Upper lobe of left lung (tissue), 6 donors: ENCODE data around the gene GSK3A. TPM values are rescaled to one million over a fixed set of nuclear protein-coding genes. Genes with fewer than 3 reads are reported as not detected.

Source experiments
- ATAC-seq, 2 donors: fragments of 200-7000 bp; cut with Tn5 transposase; one replicate each; pipeline ENCODE4 v1.9.1; 2022; ENCODE audit warnings: mild to moderate bottlenecking in 2 of 2, moderate library complexity in 2 of 2; ENCODE audit not compliant: low FRiP score in 2 of 2
- DNase-seq, 2 donors: peaks; one replicate each; pipeline ENCODE4 v3.0.0-alpha.2; 2019 to 2020
- H3K27ac ChIP-seq, 4 donors: fragments of 200-600 bp; sonication (generic); one replicate each; pipeline ENCODE4 v1.5.1; 2016 to 2019
- H3K27me3 ChIP-seq, 4 donors: fragments of 200-600 bp; sonication (generic); one replicate each; pipeline ENCODE4 v1.5.1; 2017 to 2019
- H3K36me3 ChIP-seq, 4 donors: fragments of 200-600 bp; sonication (generic); one replicate each; pipeline ENCODE4 v1.5.1; 2016 to 2019
- H3K4me1 ChIP-seq, 4 donors: fragments of 200-600 bp; sonication (generic); one replicate each; pipeline ENCODE4 v1.5.1; 2018 to 2019
- H3K4me3 ChIP-seq, 4 donors: fragments of 200-600 bp; sonication (generic); one replicate each; pipeline ENCODE4 v1.5.1; 2017 to 2019; ENCODE audit warnings: mild to moderate bottlenecking in 2 of 4, moderate library complexity in 1 of 4
- H3K9me3 ChIP-seq, 4 donors: fragments of 200-600 bp; sonication (generic); one replicate each; pipeline ENCODE4 v1.5.1; 2018 to 2019
- CTCF ChIP-seq, 6 experiments: fragments of 450-650 bp in 4 of 6; fragments of 200-600 bp in 2 of 6; sonication (generic) in 2 of 6; IDR thresholded peaks; one replicate each; pipeline ENCODE4 v1.5.1; 2016 to 2019; ENCODE audit warnings: antibody characterized with exemption in 6 of 6
- EP300 ChIP-seq, 4 donors: sonication (generic); formaldehyde crosslinking; IDR thresholded peaks; one replicate each; pipeline ENCODE4 v1.5.1; 2017; ENCODE audit warnings: antibody characterized with exemption in 4 of 4, control low read depth in 2 of 4
- POLR2A ChIP-seq, 4 donors: fragments of 450-650 bp; IDR thresholded peaks; one replicate each; pipeline ENCODE4 v1.5.1; 2016 to 2017; ENCODE audit warnings: antibody characterized with exemption in 4 of 4, mild to moderate bottlenecking in 2 of 4
- POLR2AphosphoS5 ChIP-seq, 2 donors: sonication (generic); formaldehyde crosslinking; IDR thresholded peaks; one replicate each; pipeline ENCODE4 v1.5.1; 2017; ENCODE audit warnings: antibody characterized with exemption in 2 of 2
- WGBS, 2 donors: methylation state at CpG; one replicate each; pipeline ENCODE4 v1.1.5; 2017 to 2018; 5-methylcytosine and 5-hydroxymethylcytosine counted together
- total RNA-seq, 6 donors: library from RNA; depleted of rRNA in 4 of 6; stranded (reverse); fragments of >200 nt in 4 of 6; gene quantifications; one replicate each; pipeline versions ENCODE4 v1.1.0 to v1.2.1, GENCODE V29; 2016 to 2021
- donor health status: DM: no; HTN: no; CAD: no; lungs with moderate emphysema.
- donor health status: DM: no; HTN: yes; CAD: no; lungs with severe emphysema.

The GSK3A gene
- total RNA-seq, 6 donors from 2014 or later: 33.2 to 46.9 (median 39.1) TPM

DNA sequence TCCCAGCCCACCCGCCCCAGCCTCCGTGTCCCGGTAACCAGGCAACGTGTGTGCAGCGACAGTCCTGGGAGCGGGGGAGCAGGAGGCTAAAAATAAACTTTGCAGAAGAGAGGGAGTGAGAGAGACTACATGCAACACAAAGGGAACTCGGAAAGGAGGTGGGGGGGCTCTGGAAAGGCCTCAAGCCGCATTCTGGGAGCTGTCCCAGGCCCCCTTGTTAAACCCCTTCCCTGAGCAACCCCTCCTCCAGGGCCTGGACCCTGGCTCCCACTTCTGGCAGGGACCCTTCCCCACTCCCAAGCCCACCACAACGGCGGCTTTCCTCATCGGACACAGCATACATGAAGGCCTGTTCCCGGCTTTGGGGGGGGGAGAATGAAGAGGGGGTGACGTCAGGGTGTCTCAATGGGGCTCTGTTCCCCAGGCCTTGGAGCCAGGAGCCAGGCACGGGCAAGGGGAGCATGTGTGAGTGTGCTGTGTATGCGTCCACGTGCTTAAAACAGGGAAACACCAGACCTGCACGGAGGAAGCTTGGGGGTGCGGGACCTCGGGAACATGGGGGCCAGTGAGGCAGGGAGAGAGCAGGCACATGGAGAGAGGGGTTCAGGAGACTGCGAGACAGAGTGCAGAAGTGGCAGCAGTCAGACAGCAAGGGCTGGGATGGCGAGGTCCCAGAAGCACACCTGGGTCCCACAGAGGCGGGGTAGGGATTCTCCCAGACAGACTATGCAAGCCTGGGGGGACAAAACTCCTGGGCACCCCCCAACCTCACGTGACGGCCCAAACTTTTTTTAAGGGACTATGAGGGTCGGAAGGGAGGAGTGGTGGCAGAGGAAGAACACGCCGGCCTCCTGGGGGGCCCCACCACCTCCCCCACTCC lies 10.2 kb upstream of the GSK3A start:
- ATAC-seq (peak in 1 of 2 donors; percentile 25), DNase-seq (peak in 1 of 2 donors; percentile 60)
- H3K9me3 ChIP-seq: no peaks in the 10 kb centered on the region
- TF ChIP-seq POLR2A (IDR thresholded peaks at IDR 0.05) (no peak), CTCF (IDR thresholded peaks at IDR 0.05) (no peak), POLR2AphosphoS5 (IDR thresholded peaks at IDR 0.05) (no peak), EP300 (IDR thresholded peaks at IDR 0.05) (no peak)
- peak overlapping the region; percentile 98 to 100 (median 100) for H3K27ac ChIP-seq
- H3K27me3 ChIP-seq: no peaks in the 10 kb centered on the region
- H3K36me3 ChIP-seq: peaks cover 0 to 22% (median 19%) of the 10 kb centered on the region in 4 donors
- peak overlapping the region; percentile 50 to 100 (median 76) for H3K4me3 ChIP-seq
- 5 to 8% methylated on average over 27 of the region's 27 CpGs for WGBS, 2 donors
- H3K4me1 ChIP-seq: peaks cover 42 to 67% (median 55%) of the 10 kb centered on the region in 4 donors

GRCh38 chr19:42251572-42252358 lies 9.4 kb upstream of the GSK3A start:
- Histone ChIP-seq H3K4me3 (peak overlapping the region in 2 of 4 donors; percentile 90 to 100), H3K27me3 (no peaks in the 10 kb centered on the region), H3K36me3 (peaks cover 0 to 27% (median 19%) of the 10 kb centered on the region in 4 donors), H3K4me1 (peaks cover 42 to 67% (median 56%) of the 10 kb centered on the region in 4 donors), H3K9me3 (no peaks in the 10 kb centered on the region), H3K27ac (peak overlapping the region; percentile 98 to 100 (median 100))
- WGBS, 2 donors: 67 to 68% methylated on average over 4 of the region's 4 CpGs
- DNase-seq (no peak), ATAC-seq (no peak)
- no peak for TF ChIP-seq EP300 (IDR thresholded peaks at IDR 0.05)
- no peak for TF ChIP-seq CTCF (IDR thresholded peaks at IDR 0.05)
- TF ChIP-seq POLR2AphosphoS5 (IDR thresholded peaks at IDR 0.05): no peak
- TF ChIP-seq POLR2A (IDR thresholded peaks at IDR 0.05): no peak

DNA sequence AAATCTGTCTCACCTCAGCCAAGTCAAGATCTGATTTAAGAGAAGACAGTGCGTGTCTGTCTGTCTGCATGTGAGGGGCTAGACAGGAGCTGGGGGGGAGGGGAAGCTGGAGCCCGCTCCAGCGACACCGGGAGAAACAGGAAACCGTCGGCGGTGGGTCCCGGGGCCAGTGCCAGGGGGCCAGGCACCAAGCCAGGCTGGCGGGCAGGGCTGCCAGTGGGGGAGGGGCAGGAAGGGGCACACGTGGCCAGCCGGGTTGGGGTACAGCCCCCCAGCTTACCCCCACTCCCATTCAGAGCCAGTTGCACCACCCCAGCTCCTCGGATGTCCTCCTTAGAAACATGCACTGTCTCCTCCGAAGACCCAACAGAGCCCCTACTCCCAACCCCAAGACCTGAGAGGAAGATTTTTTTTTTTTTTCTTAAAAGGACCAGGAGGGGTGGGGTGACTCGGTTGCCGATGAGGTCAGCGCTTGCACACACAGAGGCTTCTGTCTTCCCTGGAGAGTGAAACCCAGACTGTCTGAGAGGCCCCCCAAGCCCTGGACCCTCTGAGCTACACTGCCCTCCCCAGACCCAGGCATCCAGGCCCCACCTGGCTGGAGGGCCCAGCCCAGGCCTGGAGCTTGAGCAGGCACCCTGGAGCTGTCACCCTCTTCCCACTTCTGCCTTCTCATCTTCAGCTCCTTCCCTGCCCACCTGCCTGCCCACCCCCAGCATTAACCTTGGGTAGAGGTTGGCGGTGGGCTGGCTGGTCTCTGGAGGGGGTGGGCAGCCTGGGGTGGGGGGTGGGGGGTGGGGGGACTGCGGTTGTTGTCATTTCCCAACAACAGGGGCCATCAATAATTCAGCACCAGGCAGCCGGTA lies 8.5 kb upstream of the GSK3A start:
- TF ChIP-seq POLR2A (IDR thresholded peaks at IDR 0.05) (no peak), EP300 (IDR thresholded peaks at IDR 0.05) (no peak), POLR2AphosphoS5 (IDR thresholded peaks at IDR 0.05) (no peak), CTCF (IDR thresholded peaks at IDR 0.05) (no peak)
- 17 to 24% methylated on average over 16 to 18 of the region's 19 CpGs for WGBS, 2 donors
- H3K36me3 ChIP-seq: peaks cover 0 to 27% (median 19%) of the 10 kb centered on the region in 4 donors
- H3K9me3 ChIP-seq: no peaks in the 10 kb centered on the region
- no peaks in the 10 kb centered on the region for H3K27me3 ChIP-seq
- peak overlapping the region in 1 of 4 donors; percentile 90 for H3K4me3 ChIP-seq
- ATAC-seq (no peak), DNase-seq (peak in 1 of 2 donors; percentile 86)
- H3K4me1 ChIP-seq: peaks cover 34 to 65% (median 56%) of the 10 kb centered on the region in 4 donors
- H3K27ac ChIP-seq: peak overlapping the region; percentile 98 to 100 (median 100)

- Histone ChIP-seq H3K9me3 (no peaks in the 10 kb centered on the region), H3K27me3 (no peaks in the 10 kb centered on the region), H3K27ac (peak overlapping the region; percentile 98 to 100 (median 100)), H3K4me1 (peaks cover 33 to 65% (median 56%) of the 10 kb centered on the region in 4 donors), H3K36me3 (peaks cover 0 to 27% (median 19%) of the 10 kb centered on the region in 4 donors), H3K4me3 (peak overlapping the region in 1 of 4 donors; percentile 90)
- TF ChIP-seq POLR2AphosphoS5 (IDR thresholded peaks at IDR 0.05) (peak in 1 of 2 donors; percentile 48), CTCF (IDR thresholded peaks at IDR 0.05) (no peak), POLR2A (IDR thresholded peaks at IDR 0.05) (no peak)
- ATAC-seq (no peak), DNase-seq (peak in 1 of 2 donors; percentile 73)
- WGBS, 2 donors: 33 to 65% methylated on average over 1 to 15 of the region's 15 CpGs
Observed at GRCh38 chr19:42250183-42250665, 7.8 kb upstream of the GSK3A start.
